T-helper 1 cell treated with Interleukin-12 subunit alpha and Interleukin-12 subunit beta and Interleukin-4 antibody, amounts not matched to agents 30 μg/mL and 1 μg/mL, for 36 hours (primary cell): ENCODE measurements around the gene ERBIN.
A peak's percentile ranks its signal among the peaks of the same experiment; 100 is the strongest.
"Not testable (repeated sequence)": the region's sequence is repeated elsewhere in the genome, so short reads cannot be mapped to it uniquely, and the experiment has no call there.

ENCODE experiments used
- H3K27ac Mint-ChIP-seq: one replicate; pipeline ENCODE4 v1.8.0; 2021; ENCODE audit warnings: mild to moderate bottlenecking, mixed read lengths
- H3K27me3 Mint-ChIP-seq: one replicate; pipeline ENCODE4 v1.8.0; 2021; ENCODE audit warnings: low read depth, mixed read lengths
- H3K36me3 Mint-ChIP-seq: one replicate; pipeline ENCODE4 v1.8.0; 2021; ENCODE audit warnings: low read depth, mixed read lengths
- H3K4me1 Mint-ChIP-seq: one replicate; pipeline ENCODE4 v1.8.0; 2021; ENCODE audit warnings: low read depth, mixed read lengths
- H3K4me3 Mint-ChIP-seq: one replicate; pipeline ENCODE4 v1.8.0; 2021; ENCODE audit warnings: mild to moderate bottlenecking, moderate library complexity, mixed read lengths
- H3K9me3 Mint-ChIP-seq: one replicate; pipeline ENCODE4 v1.8.0; 2021; ENCODE audit warnings: mixed read lengths

Gene ERBIN

GRCh38 chr5:65907135-65907534 lies 19.2 kb upstream of the ERBIN start:
- no peaks in the 10 kb centered on the region for H3K27me3 Mint-ChIP-seq
- no peaks in the 10 kb centered on the region for H3K4me1 Mint-ChIP-seq
- no peaks in the 10 kb centered on the region for H3K9me3 Mint-ChIP-seq
- no peaks in the 10 kb centered on the region for H3K36me3 Mint-ChIP-seq
- H3K4me3 Mint-ChIP-seq: no peak overlapping the region
- H3K27ac Mint-ChIP-seq: no peak overlapping the region

- H3K36me3 Mint-ChIP-seq: no peaks in the 10 kb centered on the region
- H3K27me3 Mint-ChIP-seq: peaks cover 7% of the 10 kb centered on the region
- no peaks in the 10 kb centered on the region for H3K9me3 Mint-ChIP-seq
- no peak overlapping the region for H3K4me3 Mint-ChIP-seq
- H3K27ac Mint-ChIP-seq: no peak overlapping the region
- peaks cover 2% of the 10 kb centered on the region for H3K4me1 Mint-ChIP-seq
Measured at GRCh38 chr5:65910711-65911110, 15.7 kb upstream of the ERBIN start.

DNA sequence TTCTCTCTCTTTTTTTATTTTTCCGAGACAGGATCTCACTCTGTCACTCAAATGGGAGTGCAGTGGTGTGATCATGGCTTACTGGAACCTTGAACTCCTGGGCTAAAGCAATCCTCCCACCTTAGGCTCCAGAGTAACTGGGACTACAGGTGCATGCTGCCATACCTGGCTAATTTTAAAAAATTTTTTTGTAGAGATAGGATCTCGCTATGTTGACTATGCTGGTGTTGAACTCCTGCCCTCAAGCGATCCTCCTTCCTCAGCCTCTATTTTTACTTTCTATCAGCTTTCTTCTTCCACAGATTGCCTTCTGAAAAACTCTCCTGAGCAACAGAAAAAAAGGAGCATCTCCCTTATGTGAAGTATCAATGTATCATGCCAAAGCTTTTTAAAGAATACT lies 14.1 kb upstream of the ERBIN start:
- no peak overlapping the region for H3K4me3 Mint-ChIP-seq
- H3K4me1 Mint-ChIP-seq: peaks cover 2% of the 10 kb centered on the region
- H3K36me3 Mint-ChIP-seq: no peaks in the 10 kb centered on the region
- peaks cover 7% of the 10 kb centered on the region for H3K27me3 Mint-ChIP-seq
- H3K27ac Mint-ChIP-seq: no peak overlapping the region
- no peaks in the 10 kb centered on the region for H3K9me3 Mint-ChIP-seq

DNA sequence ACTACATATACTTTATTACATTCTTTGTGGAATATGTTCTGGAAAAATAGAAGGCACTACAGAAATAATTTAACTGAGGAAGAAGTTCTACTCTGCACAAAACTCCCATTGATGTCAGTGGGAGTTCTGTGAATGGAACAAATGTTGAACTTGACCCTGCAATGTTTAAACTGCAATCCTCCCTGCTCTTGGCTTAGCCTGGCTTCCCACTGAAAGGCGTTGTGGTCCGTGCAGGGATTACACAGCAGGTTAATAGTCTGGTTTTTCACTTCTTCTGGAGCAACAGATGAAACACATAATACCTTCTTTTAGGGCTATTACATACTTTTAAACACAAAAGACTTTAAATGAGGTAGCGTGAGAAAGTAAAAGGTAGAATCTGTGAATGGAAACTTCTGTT lies 12.9 kb upstream of the ERBIN start:
- no peaks in the 10 kb centered on the region for H3K9me3 Mint-ChIP-seq
- H3K4me3 Mint-ChIP-seq: no peak overlapping the region
- H3K4me1 Mint-ChIP-seq: peaks cover 2% of the 10 kb centered on the region
- H3K27ac Mint-ChIP-seq: no peak overlapping the region
- peaks cover 7% of the 10 kb centered on the region for H3K27me3 Mint-ChIP-seq
- H3K36me3 Mint-ChIP-seq: no peaks in the 10 kb centered on the region

GRCh38 chr5:65914641-65915196 lies 11.7 kb upstream of the ERBIN start:
- Mint-ChIP-seq H3K4me1 (peaks cover 2% of the 10 kb centered on the region), H3K9me3 (no peaks in the 10 kb centered on the region), H3K27me3 (peaks cover 7% of the 10 kb centered on the region), H3K36me3 (no peaks in the 10 kb centered on the region), H3K27ac (no peak overlapping the region), H3K4me3 (no peak overlapping the region)

- not testable (repeated sequence) for H3K4me1 Mint-ChIP-seq, H3K36me3 Mint-ChIP-seq, H3K27ac Mint-ChIP-seq, H3K4me3 Mint-ChIP-seq, H3K9me3 Mint-ChIP-seq, H3K27me3 Mint-ChIP-seq
Measured at GRCh38 chr5:65915661-65916060, 10.7 kb upstream of the ERBIN start.

- Mint-ChIP-seq H3K4me3 (no peak overlapping the region), H3K27me3 (peaks cover 7% of the 10 kb centered on the region), H3K36me3 (no peaks in the 10 kb centered on the region), H3K9me3 (no peaks in the 10 kb centered on the region), H3K4me1 (peaks cover 2% of the 10 kb centered on the region), H3K27ac (no peak overlapping the region)
Measured at GRCh38 chr5:65916066-65916465, 10.3 kb upstream of the ERBIN start.

DNA sequence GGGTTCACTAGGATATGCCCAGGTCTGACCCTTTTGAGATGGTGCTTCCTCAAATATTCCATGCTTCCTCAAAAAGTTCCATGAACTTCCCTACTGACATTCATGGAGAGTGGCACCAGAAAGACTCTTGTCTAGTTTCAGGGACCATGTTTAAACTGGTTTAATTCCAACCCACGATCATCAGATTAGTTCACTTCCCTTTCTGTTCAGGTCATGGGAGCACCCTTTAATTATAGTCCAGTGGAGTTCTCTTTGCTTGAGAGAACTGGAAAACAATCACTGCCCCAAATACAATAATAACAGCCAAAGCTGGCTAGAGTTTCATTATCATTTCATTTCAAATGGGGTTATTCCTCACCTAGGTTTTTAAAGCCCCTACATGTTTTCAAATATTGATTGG lies 9.7 kb upstream of the ERBIN start:
- H3K27me3 Mint-ChIP-seq: peaks cover 12% of the 10 kb centered on the region
- peaks cover 2% of the 10 kb centered on the region for H3K4me1 Mint-ChIP-seq
- no peaks in the 10 kb centered on the region for H3K9me3 Mint-ChIP-seq
- H3K4me3 Mint-ChIP-seq: no peak overlapping the region
- H3K36me3 Mint-ChIP-seq: no peaks in the 10 kb centered on the region
- H3K27ac Mint-ChIP-seq: no peak overlapping the region

- H3K36me3 Mint-ChIP-seq: no peaks in the 10 kb centered on the region
- H3K4me3 Mint-ChIP-seq: no peak overlapping the region
- H3K9me3 Mint-ChIP-seq: no peaks in the 10 kb centered on the region
- H3K27me3 Mint-ChIP-seq: peaks cover 26% of the 10 kb centered on the region
- H3K4me1 Mint-ChIP-seq: peaks cover 9% of the 10 kb centered on the region
- H3K27ac Mint-ChIP-seq: no peak overlapping the region
Measured at GRCh38 chr5:65919773-65920172, 6.6 kb upstream of the ERBIN start.

- H3K27me3 Mint-ChIP-seq: peaks cover 28% of the 10 kb centered on the region
- no peaks in the 10 kb centered on the region for H3K9me3 Mint-ChIP-seq
- H3K4me1 Mint-ChIP-seq: peaks cover 15% of the 10 kb centered on the region
- H3K36me3 Mint-ChIP-seq: no peaks in the 10 kb centered on the region
- no peak overlapping the region for H3K27ac Mint-ChIP-seq
- no peak overlapping the region for H3K4me3 Mint-ChIP-seq
Measured at GRCh38 chr5:65923339-65923738, 3.0 kb upstream of the ERBIN start.

DNA sequence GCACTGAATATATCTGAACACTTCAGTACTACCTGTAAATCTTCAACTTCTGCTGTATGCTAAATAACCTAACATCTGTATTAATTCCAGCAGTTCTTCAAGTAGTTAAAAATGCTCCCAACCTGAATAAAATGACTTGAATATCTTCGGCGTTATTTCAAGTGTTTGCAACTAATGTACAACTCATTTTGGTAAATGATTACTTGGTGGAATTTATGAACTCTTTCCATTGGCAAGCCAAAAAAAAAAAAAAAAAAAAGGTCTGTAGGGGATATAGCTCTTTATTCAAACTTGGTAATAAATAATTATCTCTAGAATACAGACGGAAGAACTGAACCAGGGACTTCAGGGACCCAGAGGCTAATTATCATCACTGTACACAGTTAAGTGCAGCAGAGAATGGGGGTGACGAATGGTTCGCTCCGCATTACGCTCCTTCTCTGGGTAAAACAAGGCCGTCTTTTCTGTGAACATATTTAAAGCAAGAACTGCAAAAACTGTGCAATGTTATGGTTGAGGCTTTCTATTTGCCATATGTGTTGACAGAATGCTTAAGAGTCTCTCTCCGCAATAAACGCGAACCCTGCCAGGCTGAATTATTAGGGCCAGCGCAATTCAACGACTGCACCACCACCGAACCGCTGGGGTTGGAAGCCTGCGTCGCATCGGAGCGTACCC lies 1.9 kb upstream of the ERBIN start:
- peak overlapping the region; percentile 74 for H3K4me3 Mint-ChIP-seq
- peaks cover 28% of the 10 kb centered on the region for H3K27me3 Mint-ChIP-seq
- no peaks in the 10 kb centered on the region for H3K9me3 Mint-ChIP-seq
- H3K36me3 Mint-ChIP-seq: no peaks in the 10 kb centered on the region
- peaks cover 19% of the 10 kb centered on the region for H3K4me1 Mint-ChIP-seq
- peak overlapping the region; percentile 84 for H3K27ac Mint-ChIP-seq

GRCh38 chr5:65925044-65925600 lies 1.3 kb upstream of the ERBIN start:
- peaks cover 28% of the 10 kb centered on the region for H3K27me3 Mint-ChIP-seq
- H3K4me3 Mint-ChIP-seq: peak overlapping the region; percentile 74
- H3K36me3 Mint-ChIP-seq: peaks cover 5% of the 10 kb centered on the region
- H3K9me3 Mint-ChIP-seq: no peaks in the 10 kb centered on the region
- H3K4me1 Mint-ChIP-seq: peaks cover 23% of the 10 kb centered on the region
- H3K27ac Mint-ChIP-seq: peak overlapping the region; percentile 84

- Mint-ChIP-seq H3K9me3 (no peaks in the 10 kb centered on the region), H3K4me1 (peaks cover 26% of the 10 kb centered on the region), H3K27ac (peak overlapping the region; percentile 89), H3K4me3 (peak overlapping the region; percentile 88), H3K36me3 (peaks cover 8% of the 10 kb centered on the region), H3K27me3 (peaks cover 28% of the 10 kb centered on the region)
Measured at GRCh38 chr5:65925601-65926275, 637 bp upstream of the ERBIN start.

DNA sequence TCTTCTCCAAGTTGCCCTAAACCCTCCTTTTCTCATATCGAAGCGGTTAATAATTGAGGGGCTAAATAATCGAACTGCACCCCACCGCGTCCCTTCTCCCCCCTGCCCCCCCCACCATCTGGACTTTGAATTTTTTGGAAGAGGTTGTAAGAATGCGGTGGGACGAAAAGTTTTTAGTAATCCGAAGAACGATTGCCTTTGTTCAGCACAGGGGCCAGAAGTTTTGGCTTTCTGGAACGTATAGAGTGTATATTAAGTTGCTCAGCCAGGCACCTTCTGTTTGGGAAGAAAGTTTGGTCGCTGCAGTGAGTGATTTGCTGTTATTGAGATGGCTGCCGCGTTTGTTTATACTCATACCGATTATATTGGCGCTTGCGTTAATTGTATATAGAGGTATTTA lies 518 bp downstream of the ERBIN start:
- Mint-ChIP-seq H3K36me3 (peaks cover 9% of the 10 kb centered on the region), H3K27me3 (peaks cover 23% of the 10 kb centered on the region), H3K27ac (peak overlapping the region; percentile 87), H3K9me3 (no peaks in the 10 kb centered on the region), H3K4me1 (peaks cover 32% of the 10 kb centered on the region), H3K4me3 (peak overlapping the region; percentile 96)
